Loucy (cell line): Measurements from ENCODE around the gene SCGB1A1.

ENCODE experiments used
- EZH2phosphoT487 ChIP-seq: fragments of 200-600 bp; IDR thresholded peaks from 2 replicates; pipeline ENCODE4 v1.6.1; 2018; ENCODE audit warnings: antibody characterized with exemption, mild to moderate bottlenecking, moderate library complexity, borderline replicate concordance
- TF ChIP-seq, protein P1 (sequence below): fragments of 200-600 bp; sonication (generic); conservative IDR thresholded peaks from 2 replicates; pipeline ENCODE4 v1.5.1; 2014; ENCODE audit warnings: mild to moderate bottlenecking, antibody characterized with exemption, low read length

DNA sequence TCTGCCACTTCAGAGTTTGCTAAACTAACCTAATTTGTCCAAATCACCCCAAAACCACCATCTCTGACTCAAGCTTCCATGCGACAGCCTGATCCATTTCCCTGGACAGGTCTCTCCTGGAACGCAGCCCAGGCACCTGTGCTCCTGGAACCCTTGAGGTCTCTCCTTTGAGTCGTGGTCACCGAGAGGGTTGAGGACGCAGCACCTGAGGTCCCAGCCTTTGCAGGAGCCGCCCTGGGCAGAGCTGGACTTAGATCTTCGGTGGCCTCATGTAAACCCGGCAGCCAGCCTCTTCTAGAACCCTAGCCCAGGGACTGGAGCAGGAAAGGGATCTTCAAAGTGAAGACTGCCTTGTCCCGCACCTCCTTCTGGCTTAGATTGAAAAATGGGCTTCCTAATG, 44.0 kb upstream of the SCGB1A1 start:
- TF ChIP-seq, protein P1, sequence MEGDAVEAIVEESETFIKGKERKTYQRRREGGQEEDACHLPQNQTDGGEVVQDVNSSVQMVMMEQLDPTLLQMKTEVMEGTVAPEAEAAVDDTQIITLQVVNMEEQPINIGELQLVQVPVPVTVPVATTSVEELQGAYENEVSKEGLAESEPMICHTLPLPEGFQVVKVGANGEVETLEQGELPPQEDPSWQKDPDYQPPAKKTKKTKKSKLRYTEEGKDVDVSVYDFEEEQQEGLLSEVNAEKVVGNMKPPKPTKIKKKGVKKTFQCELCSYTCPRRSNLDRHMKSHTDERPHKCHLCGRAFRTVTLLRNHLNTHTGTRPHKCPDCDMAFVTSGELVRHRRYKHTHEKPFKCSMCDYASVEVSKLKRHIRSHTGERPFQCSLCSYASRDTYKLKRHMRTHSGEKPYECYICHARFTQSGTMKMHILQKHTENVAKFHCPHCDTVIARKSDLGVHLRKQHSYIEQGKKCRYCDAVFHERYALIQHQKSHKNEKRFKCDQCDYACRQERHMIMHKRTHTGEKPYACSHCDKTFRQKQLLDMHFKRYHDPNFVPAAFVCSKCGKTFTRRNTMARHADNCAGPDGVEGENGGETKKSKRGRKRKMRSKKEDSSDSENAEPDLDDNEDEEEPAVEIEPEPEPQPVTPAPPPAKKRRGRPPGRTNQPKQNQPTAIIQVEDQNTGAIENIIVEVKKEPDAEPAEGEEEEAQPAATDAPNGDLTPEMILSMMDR, result no peak
- no peak for TF ChIP-seq EZH2phosphoT487
